Kidney (tissue), 14 donors: ENCODE results near the gene ARR3. TPM values are rescaled to one million over a fixed set of nuclear protein-coding genes. Genes with fewer than 3 reads are reported as not detected.

Experiments
- DNase-seq, 5 donors: peaks; one replicate each; pipeline ENCODE4 v3.0.0-alpha.2; 2013 to 2020
- FAIRE-seq: peaks from 2 replicates; lab custom pipeline; 2012; peaks lifted over from hg19 to GRCh38; lab: Jason Lieb, UNC
- H3K27ac ChIP-seq, 2 donors: one replicate each; pipeline ENCODE4 v1.7.0; 2013; ENCODE audit warnings: low read depth in 2 of 2, low read length in 2 of 2, inconsistent platforms in 1 of 2
- H3K27me3 ChIP-seq: one replicate; pipeline ENCODE4 v1.7.1; 2013; ENCODE audit warnings: low read length, inconsistent platforms; ENCODE audit not compliant: control insufficient read depth, insufficient read depth
- H3K36me3 ChIP-seq, 3 donors: one replicate each; pipeline versions ENCODE4 v1.7.0 to v1.7.1; 2013; ENCODE audit warnings: low read length in 3 of 3, control low read depth in 1 of 3, inconsistent platforms in 1 of 3; ENCODE audit not compliant: insufficient read depth in 3 of 3, control insufficient read depth in 2 of 3
- H3K4me1 ChIP-seq, 3 donors: one replicate each; pipeline versions ENCODE4 v1.7.0 to v1.7.1; 2013; ENCODE audit warnings: low read length in 3 of 3, inconsistent platforms in 1 of 3, low read depth in 1 of 3; ENCODE audit not compliant: control insufficient read depth in 2 of 3, insufficient read depth in 2 of 3
- H3K4me3 ChIP-seq, 3 donors: one replicate each; pipeline versions ENCODE4 v1.7.0 to v1.8.1; 2013; ENCODE audit warnings: low read length in 3 of 3, control low read depth in 1 of 3, inconsistent platforms in 1 of 3
- H3K9ac ChIP-seq, 3 donors: one replicate each; pipeline versions ENCODE4 v1.7.0 to v1.7.1; 2013; ENCODE audit warnings: low read length in 3 of 3, control low read depth in 1 of 3, inconsistent platforms in 1 of 3
- H3K9me3 ChIP-seq, 3 donors: one replicate each; pipeline versions ENCODE4 v1.7.0 to v1.7.1; 2013; ENCODE audit warnings: low read length in 3 of 3, control low read depth in 1 of 3, inconsistent platforms in 1 of 3; ENCODE audit not compliant: control insufficient read depth in 2 of 3, insufficient read depth in 1 of 3
- CTCF ChIP-seq: IDR thresholded peaks from 3 replicates; pipeline ENCODE4 v1.5.1; 2012; ENCODE audit warnings: mild to moderate bottlenecking, moderate library complexity, borderline replicate concordance; ENCODE audit not compliant: insufficient read depth; ENCODE audit errors: extremely low read depth
- intact Hi-C: fragments of 100-400 bp; cut with DNase I; formaldehyde crosslinking; loops from one replicate; pipeline ENCODE4 v1.11.1; 2022
- polyA plus RNA-seq: library from polyadenylated mRNA; stranded (reverse); fragments of 350-450 nt; fragmentation: Illumina TruSeq; extraction: RNeasy Lipid Tissue Mini Kit (QIAGEN cat#74804); gene quantifications from one replicate; pipeline ENCODE4 v1.2.3, GENCODE V29; 2014; ENCODE audit warnings: low read depth, low replicate concordance; ENCODE audit not compliant: insufficient read depth
- total RNA-seq: library from RNA; stranded (reverse); fragmentation: NEBNext Ultra II Directional; extraction: Animal tissue kit (Norgen Biotek cat#: 25700); gene quantifications from one replicate; pipeline ENCODE4 v1.2.1, GENCODE V29; 2021
- donor health status: control.
- donor health status: control.
- donor health status: control.
- donor health status: control.
- donor health status: control.
- donor health status: DM: yes; HTN: yes; CAD: no.
- donor health status: Normal renal cell carcinoma (clear cell type).

ARR3 gene
- total and polyA plus RNA-seq, 2 donors from 2014 or later: not detected

- Histone ChIP-seq H3K27me3 (no peaks in the 10 kb centered on the region), H3K27ac (no peak overlapping the region), H3K4me3 (no peak overlapping the region), H3K36me3 (no peaks in the 10 kb centered on the region), H3K4me1 (no peaks in the 10 kb centered on the region), H3K9me3 (no peaks in the 10 kb centered on the region), H3K9ac (no peak overlapping the region)
- DNase-seq (no peak), FAIRE-seq (no peak)
- intact Hi-C loops: no loop called here
- TF ChIP-seq CTCF: no peak
These were observed 15.6 kb upstream of the ARR3 start for GRCh38 chrX:70252491-70252890.

- intact Hi-C loops: no loop called here
- Histone ChIP-seq H3K27ac (no peak overlapping the region), H3K4me1 (no peaks in the 10 kb centered on the region), H3K27me3 (no peaks in the 10 kb centered on the region), H3K36me3 (no peaks in the 10 kb centered on the region), H3K4me3 (no peak overlapping the region), H3K9ac (no peak overlapping the region), H3K9me3 (no peaks in the 10 kb centered on the region)
- no peak for FAIRE-seq
- no peak for TF ChIP-seq CTCF
- DNase-seq: no peak
These were observed 14.6 kb upstream of the ARR3 start for GRCh38 chrX:70253377-70254062.

- Histone ChIP-seq H3K9ac (no peak overlapping the region), H3K36me3 (no peaks in the 10 kb centered on the region), H3K27me3 (no peaks in the 10 kb centered on the region), H3K4me3 (no peak overlapping the region), H3K9me3 (no peaks in the 10 kb centered on the region), H3K27ac (no peak overlapping the region), H3K4me1 (no peaks in the 10 kb centered on the region)
- FAIRE-seq (no peak), DNase-seq (no peak)
- no peak for TF ChIP-seq CTCF
- intact Hi-C loops: no loop called here
These were observed 14.1 kb upstream of the ARR3 start for GRCh38 chrX:70254063-70254400.

- intact Hi-C loops: no loop called here
- Histone ChIP-seq H3K36me3 (no peaks in the 10 kb centered on the region), H3K9ac (no peak overlapping the region), H3K4me3 (no peak overlapping the region), H3K27ac (no peak overlapping the region), H3K4me1 (no peaks in the 10 kb centered on the region), H3K27me3 (no peaks in the 10 kb centered on the region), H3K9me3 (no peaks in the 10 kb centered on the region)
- FAIRE-seq (no peak), DNase-seq (no peak)
- TF ChIP-seq CTCF: no peak
These were observed 13.2 kb upstream of the ARR3 start for GRCh38 chrX:70254909-70255308.
